GM03348 (cell line): ENCODE measurements around the gene MYO18B.

ENCODE experiments used
- DNase-seq: peaks from one replicate; pipeline ENCODE4 v3.0.0; 2012; ENCODE audit warnings: low spot score

The MYO18B gene

GRCh38 chr22:25712661-25713400 lies 29.2 kb upstream of the MYO18B start:
- DNase-seq = no peak

GRCh38 chr22:25714070-25714469 lies 27.9 kb upstream of the MYO18B start:
- no peak for DNase-seq

GRCh38 chr22:25714739-25715138 lies 27.2 kb upstream of the MYO18B start:
- no peak for DNase-seq

GRCh38 chr22:25716637-25717036 lies 25.4 kb upstream of the MYO18B start:
- DNase-seq = no peak

DNA sequence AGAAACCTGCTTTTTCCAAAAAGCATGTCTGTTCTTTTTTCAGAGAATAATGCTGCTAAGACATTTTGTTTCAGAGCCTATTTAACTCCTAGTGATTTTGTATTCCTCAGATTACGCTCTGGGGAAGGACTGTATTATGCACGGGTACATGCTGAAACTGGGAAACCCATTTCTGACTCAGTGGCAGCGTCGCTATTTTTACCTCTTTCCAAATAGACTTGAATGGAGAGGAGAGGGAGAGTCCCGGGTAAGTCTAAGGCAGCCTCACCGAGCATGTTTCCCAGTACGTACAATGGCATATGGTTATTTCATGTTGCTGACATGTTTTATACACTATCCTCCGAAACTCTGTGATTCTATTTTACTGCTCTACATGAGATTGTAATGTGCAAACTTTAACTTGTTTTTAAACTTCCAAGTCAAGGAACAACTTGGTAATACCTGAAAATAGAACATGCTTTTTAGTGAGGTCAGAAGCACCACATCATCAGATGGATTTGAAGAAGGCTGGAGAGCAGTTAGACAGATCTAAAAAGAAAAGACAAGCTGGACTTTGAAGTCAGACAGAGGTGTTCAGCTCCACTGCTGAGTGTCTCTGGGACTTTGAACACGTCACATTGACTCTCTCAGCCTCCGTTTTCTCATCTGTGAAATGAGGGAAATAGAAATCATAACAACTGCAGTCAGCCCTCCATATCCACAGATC lies 23.7 kb upstream of the MYO18B start:
- no peak for DNase-seq

DNA sequence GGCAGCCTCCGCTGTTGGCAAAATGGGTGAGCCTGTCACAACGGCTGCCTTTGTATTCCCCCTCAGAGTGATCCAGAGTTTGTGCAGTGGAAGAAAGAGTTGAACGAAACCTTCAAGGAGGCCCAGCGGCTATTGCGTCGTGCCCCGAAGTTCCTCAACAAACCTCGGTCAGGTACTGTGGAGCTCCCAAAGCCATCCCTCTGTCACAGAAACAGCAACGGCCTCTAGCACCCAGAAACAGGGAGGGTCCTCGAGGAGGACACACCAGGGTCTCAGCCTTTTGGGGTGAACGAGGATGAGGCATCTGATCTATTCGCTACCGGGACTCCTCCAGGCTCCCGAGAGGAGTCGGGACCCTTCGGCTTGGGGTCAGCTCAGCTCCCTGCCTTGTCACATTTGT lies 19.8 kb upstream of the MYO18B start:
- no peak for DNase-seq

GRCh38 chr22:25722626-25723025 lies 19.4 kb upstream of the MYO18B start:
- DNase-seq = no peak

DNA sequence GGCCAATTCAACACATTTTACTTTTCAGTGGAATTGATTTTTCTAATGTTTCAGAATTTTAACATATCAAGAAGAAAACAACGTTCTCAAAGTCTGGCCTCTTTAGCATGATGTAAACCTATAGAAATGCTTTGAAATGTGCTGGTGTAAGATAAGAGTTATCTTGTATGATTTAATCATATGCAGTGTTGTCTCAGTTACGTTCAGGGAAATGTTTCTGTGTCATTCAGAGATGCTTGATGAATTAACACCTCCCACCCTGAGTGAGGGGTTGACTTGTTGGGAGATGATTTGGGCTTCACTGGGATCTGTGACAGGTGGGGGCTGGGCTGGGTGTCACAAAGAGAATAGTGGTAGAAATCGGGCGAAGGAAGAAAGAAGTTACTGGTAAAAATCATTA lies 15.7 kb upstream of the MYO18B start:
- DNase-seq = no peak

DNA sequence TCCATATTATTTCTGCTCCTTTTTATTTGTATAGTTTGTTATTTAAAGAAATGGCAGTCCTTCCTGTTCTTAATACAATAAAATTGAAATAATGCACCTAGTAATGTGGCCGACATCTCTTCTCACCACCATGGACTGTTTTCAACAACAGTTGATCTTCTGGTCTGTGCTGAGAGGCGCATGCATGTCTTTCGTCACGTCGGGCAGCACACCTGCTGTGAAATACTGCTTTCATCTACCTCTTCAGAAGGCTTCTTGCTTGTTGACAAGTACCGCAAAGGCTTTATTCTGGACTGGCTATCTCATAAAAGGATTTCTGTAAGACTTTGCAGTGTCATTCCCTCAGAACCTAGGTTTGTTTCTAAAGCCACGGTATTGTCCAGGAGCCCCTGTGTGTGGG lies 13.9 kb upstream of the MYO18B start:
- DNase-seq = no peak

- DNase-seq = no peak
Observed at GRCh38 chr22:25729016-25729995, 12.7 kb upstream of the MYO18B start.

DNA sequence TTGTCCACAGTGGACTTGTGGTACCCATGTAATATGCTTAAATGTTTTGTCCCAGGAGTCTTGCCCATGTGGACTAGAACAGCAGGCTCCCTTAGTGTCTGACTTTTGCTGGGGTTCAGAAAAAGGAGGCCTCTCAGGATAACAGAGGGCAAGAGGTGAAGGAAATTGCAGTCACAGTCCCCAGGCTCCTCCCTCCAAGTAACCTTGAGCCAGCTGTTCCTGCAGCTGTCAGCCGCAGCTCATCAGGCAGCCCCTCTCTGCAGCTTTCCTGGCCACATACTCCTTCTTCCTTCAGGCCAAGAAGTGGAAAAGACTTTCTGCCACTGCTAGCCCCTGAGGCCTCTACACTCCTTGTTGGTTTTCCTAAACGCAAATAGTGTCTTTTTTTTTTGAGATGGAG lies 6.3 kb upstream of the MYO18B start:
- DNase-seq = no peak

- no peak for DNase-seq
Observed at GRCh38 chr22:25736378-25737011, 5.5 kb upstream of the MYO18B start.

DNA sequence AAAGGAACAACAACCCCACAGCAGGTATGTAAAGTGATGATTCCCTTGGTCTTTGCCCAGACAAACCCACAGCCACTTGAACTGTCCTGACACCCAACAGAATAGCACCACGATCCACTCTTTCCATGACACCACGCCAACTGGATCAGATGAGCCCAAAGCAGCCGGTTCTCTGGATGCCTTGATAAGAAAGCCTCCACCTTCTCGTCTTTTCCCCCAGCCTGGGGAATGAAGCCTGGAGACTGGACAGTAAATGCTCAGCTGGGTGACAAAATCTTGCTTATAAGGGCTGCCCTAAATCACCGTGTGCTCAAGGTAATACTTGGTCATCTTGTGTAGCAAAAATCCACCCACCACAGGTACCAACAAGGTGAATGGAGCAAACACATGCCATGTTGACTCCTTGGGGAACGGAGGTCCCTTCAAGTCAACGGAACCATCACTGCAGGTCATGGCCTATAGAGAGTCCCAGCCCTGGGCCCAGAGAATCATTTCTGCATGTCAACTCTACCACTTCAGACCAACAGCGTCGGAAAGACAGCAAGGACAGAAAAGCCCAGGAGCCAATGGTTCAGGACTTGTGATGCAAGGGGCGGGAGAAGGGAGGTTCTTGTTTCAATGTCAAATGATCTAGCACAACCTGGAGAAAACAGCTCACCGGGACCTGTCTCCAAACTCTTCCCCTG lies 2.2 kb upstream of the MYO18B start:
- no peak for DNase-seq

DNA sequence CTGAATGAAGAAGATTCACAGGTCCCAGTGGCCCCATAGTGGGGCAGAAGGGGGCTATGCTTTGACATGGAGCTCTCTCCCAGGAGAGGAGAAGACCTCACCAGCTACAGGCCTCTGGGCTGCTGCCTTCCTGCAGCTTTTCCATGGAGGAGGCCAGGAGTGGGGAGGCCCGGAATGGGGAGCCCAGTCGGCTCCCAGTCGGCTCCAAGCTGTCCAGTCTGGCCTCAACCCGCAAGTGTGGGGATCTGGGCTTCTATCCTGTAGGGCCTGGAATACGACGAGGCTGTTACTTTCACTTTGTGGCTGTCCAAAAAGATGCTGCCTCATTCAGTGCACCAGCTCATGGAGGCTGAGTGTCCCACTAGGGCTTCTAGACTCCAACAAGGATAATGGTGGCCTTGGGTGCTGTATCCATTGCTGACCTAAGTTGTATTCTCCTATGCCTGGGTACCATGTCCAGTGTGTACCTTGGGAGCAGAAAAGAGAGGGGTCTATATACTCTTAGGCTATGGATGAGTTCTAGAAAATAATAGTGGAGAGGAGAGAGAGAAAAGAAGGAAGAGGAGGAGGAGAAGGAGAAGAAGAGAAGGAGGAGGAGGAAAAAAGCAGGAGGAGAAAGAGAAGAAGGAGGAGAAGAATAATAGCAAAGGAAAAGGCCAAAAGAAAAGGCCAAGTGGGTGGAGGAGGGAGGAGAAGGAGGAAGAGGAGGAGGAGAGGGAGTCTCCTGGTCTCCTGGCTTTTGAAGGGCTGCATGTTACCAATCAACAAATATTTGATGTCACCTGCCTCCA lies 1.1 kb downstream of the MYO18B start:
- no peak for DNase-seq

- DNase-seq = no peak
Observed at GRCh38 chr22:25744694-25745093, 2.7 kb downstream of the MYO18B start.

DNA sequence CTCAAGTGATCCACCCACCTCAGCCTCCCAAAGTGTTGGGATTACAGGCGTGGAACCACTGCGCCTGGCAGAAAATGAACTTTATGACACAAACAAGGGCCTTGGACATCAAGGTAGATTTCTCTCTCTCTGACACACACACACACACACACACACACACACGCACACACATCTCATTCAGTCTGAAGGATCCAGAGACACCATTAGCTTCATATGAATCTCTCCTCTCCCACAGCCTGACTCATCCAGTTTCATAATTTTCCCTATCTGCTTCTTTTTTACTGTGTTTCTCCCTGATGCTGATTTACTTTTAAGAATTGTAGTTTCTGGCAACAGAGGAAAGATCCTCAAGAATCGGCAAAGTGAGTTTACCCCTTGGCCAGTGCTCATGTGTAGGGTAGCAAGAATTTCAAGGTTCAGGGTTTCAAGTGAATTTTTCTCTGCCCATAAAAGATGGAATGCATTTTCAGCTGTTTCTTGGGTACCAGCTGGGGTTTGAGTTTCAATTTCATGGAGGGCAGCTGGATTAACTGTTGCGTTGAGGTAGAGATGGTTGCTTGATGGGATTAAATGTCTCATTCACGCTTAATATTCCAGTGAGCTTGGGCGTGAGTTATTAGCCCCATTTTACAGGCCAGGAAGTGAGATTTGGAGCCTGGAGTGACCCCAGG lies 3.5 kb downstream of the MYO18B start:
- peak; percentile 72 for DNase-seq

GRCh38 chr22:25746012-25746373 lies 4.0 kb downstream of the MYO18B start:
- no peak for DNase-seq

- DNase-seq = peak; percentile 93
Observed at GRCh38 chr22:25747245-25747944, 5.4 kb downstream of the MYO18B start.

DNA sequence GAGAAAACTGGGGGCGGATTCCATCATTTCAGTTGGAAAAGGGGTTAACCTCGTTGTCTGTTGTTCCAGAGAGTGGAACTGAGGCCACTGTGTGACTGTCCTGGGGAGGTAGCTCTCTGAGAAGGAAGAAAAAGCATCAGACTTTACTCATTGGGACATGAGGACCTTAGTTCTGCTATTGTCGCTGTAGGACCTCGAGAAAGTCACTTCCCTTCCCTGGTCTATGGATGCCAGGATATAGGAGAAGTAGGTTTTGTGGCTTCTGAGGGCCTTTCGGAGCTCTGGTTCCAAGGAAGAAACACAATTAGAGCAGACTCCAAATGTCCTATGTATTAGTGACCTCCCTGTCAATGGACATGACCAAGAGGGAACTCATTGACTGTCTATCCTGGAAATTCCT lies 6.2 kb downstream of the MYO18B start:
- DNase-seq = no peak

DNA sequence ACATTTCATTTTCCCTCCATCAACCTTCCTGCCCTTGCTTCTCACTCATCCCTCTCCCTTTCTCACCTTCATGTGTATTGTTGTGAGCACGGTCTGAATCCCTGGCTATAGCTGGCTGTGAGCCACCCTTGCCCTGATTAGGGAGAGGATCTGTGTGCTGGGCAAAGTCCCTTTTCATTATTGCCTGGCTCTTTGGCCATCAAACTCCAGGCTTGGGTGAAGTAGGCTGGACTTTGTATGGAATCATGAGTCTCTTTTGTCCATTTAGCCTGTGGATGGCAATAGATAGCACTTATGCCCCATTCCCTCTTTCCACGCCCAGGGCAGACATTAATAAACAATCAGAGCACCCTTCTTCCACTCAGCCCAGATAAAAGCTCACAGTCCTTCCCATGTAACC lies 6.7 kb downstream of the MYO18B start:
- DNase-seq = no peak
